ENCODE measurements around the gene EDNRA.

GRCh38 chr4:147576084-147576483 lies 95.2 kb downstream of the EDNRA start:
- no peak for TF ChIP-seq CBX1 (IDR thresholded peaks at IDR 0.05; ENCODE audit: low read depth)
- TF ChIP-seq PHF21A (IDR thresholded peaks at IDR 0.05; ENCODE audit: borderline replicate concordance, low read depth) = no peak
- TF ChIP-seq KLF16 (IDR thresholded peaks at IDR 0.05) = no peak
- no peak for TF ChIP-seq DPF2 (IDR thresholded peaks at IDR 0.05)
- no peak for TF ChIP-seq SUPT5H (IDR thresholded peaks at IDR 0.05)
- TF ChIP-seq KAT7 (CRISPR knock-in tag; IDR thresholded peaks at IDR 0.05; ENCODE audit: borderline replicate concordance) = no peak
- TF ChIP-seq ZNF780A (CRISPR knock-in tag; IDR thresholded peaks at IDR 0.05) = no peak
- no peak for TF ChIP-seq NR4A1 (CRISPR knock-in tag; IDR thresholded peaks at IDR 0.05)
- no peak for TF ChIP-seq NR4A1 (tag; IDR thresholded peaks at IDR 0.05)
- no peak for TF ChIP-seq RNF2 (IDR thresholded peaks at IDR 0.05)
- TF ChIP-seq ZNF766 (CRISPR knock-in tag; conservative IDR thresholded peaks at IDR 0.05) = no peak
- no peak for TF ChIP-seq SPI1 (IDR thresholded peaks at IDR 0.05; ENCODE audit: borderline replicate concordance, low read depth, low read length)
